Neural cell (in vitro differentiated cells): ENCODE data around the gene IFIT2. TPM values are rescaled to one million over a fixed set of nuclear protein-coding genes. Genes with fewer than 3 reads are reported as not detected.

Experiments
- H2AFZ ChIP-seq: fragments of 200-600, 300-800 bp; sonication (generic), shearing (Covaris generic); 2 replicates; pipeline ENCODE4 v1.6.0; 2014; ENCODE audit warnings: low read depth, mild to moderate bottlenecking, antibody characterized with exemption, low read length, moderate library complexity
- H3F3A ChIP-seq: fragments of 200-600 bp; shearing (Covaris generic); 2 replicates; pipeline ENCODE4 v1.6.1; 2016; ENCODE audit warnings: mild to moderate bottlenecking, moderate library complexity, mixed read lengths, antibody characterized with exemption, low read length; ENCODE audit not compliant: insufficient read depth, poor library complexity, severe bottlenecking
- H3K27ac ChIP-seq: fragments of 200-600, 300-800 bp; sonication (generic), shearing (Covaris generic); 2 replicates; pipeline ENCODE4 v1.5.1; 2014; ENCODE audit warnings: mild to moderate bottlenecking, low read length, moderate library complexity
- H3K27me3 ChIP-seq: fragments of 300-800, 200-600 bp; sonication (generic), shearing (Covaris generic); 2 replicates; pipeline ENCODE4 v1.6.0; 2014; ENCODE audit warnings: mild to moderate bottlenecking, low read depth, low read length, moderate library complexity; ENCODE audit not compliant: insufficient read depth
- H3K36me3 ChIP-seq: fragments of 300-800, 200-600 bp; sonication (generic), shearing (Covaris generic); 2 replicates; pipeline ENCODE4 v1.5.1; 2014; ENCODE audit warnings: mild to moderate bottlenecking, antibody characterized with exemption, low read length, moderate library complexity; ENCODE audit not compliant: insufficient read depth
- H3K4me2 ChIP-seq: fragments of 300-800, 200-600 bp; sonication (generic), shearing (Covaris generic); 2 replicates; pipeline ENCODE4 v1.6.0; 2014; ENCODE audit warnings: mild to moderate bottlenecking, low read length
- H3K4me3 ChIP-seq: fragments of 300-800, 200-600 bp; sonication (generic), shearing (Covaris generic); 2 replicates; pipeline ENCODE4 v1.5.1; 2014; ENCODE audit warnings: mild to moderate bottlenecking, low read length, moderate library complexity
- H3K79me2 ChIP-seq: fragments of 200-600 bp; shearing (Covaris generic); replicated peaks from 2 replicates; pipeline ENCODE4 v1.6.0; 2014; ENCODE audit warnings: mild to moderate bottlenecking, low read length, moderate library complexity; ENCODE audit not compliant: insufficient read depth
- H3K9ac ChIP-seq: fragments of 300-800, 200-600 bp; sonication (generic), shearing (Covaris generic); 2 replicates; pipeline ENCODE4 v1.6.1; 2016; ENCODE audit warnings: mild to moderate bottlenecking, low read length, mixed read lengths
- H3K9me2 ChIP-seq: fragments of 200-600 bp; shearing (Covaris generic); 2 replicates; pipeline ENCODE4 v1.6.1; 2016; ENCODE audit warnings: mild to moderate bottlenecking, low read length, mixed read lengths; ENCODE audit not compliant: insufficient read depth
- H3K9me3 ChIP-seq: fragments of 200-600, 300-800 bp; sonication (generic), shearing (Covaris generic); 2 replicates; pipeline ENCODE4 v1.6.1; 2016; ENCODE audit warnings: mild to moderate bottlenecking, mixed run types, low read length, moderate library complexity, mixed read lengths
- H4K20me1 ChIP-seq: fragments of 200-600 bp; shearing (Covaris generic); 2 replicates; pipeline ENCODE4 v1.6.1; 2016; ENCODE audit warnings: mild to moderate bottlenecking, mixed run types; ENCODE audit not compliant: insufficient read depth
- EP300 ChIP-seq: fragments of 450-650 bp; conservative IDR thresholded peaks from 2 replicates; pipeline ENCODE4 v1.6.1; 2014; ENCODE audit warnings: antibody characterized with exemption, mild to moderate bottlenecking, moderate library complexity; ENCODE audit not compliant: poor library complexity, severe bottlenecking
- EZH2 ChIP-seq: fragments of 200-600, 300-800 bp; shearing (Covaris generic), sonication (generic); IDR thresholded peaks from 2 replicates; pipeline ENCODE4 v1.6.1; 2014; ENCODE audit warnings: antibody characterized with exemption, low read length, borderline replicate concordance, mild to moderate bottlenecking; ENCODE audit not compliant: insufficient read depth, poor library complexity, severe bottlenecking
- MXI1 ChIP-seq: fragments of 450-650 bp; conservative IDR thresholded peaks from 2 replicates; pipeline ENCODE4 v1.6.1; 2014; ENCODE audit warnings: antibody characterized with exemption, mild to moderate bottlenecking; ENCODE audit not compliant: poor library complexity, severe bottlenecking
- POLR2AphosphoS5 ChIP-seq: IDR thresholded peaks from 2 replicates; pipeline ENCODE4 v1.6.1; 2012
- RAD21 ChIP-seq: fragments of 450-650 bp; conservative IDR thresholded peaks from 2 replicates; pipeline ENCODE4 v1.6.1; 2014; ENCODE audit warnings: antibody characterized with exemption, mild to moderate bottlenecking, moderate library complexity
- SMC3 ChIP-seq: fragments of 450-650 bp; conservative IDR thresholded peaks from 2 replicates; pipeline ENCODE4 v1.6.1; 2014; ENCODE audit warnings: antibody characterized with exemption, mild to moderate bottlenecking, moderate library complexity; ENCODE audit not compliant: poor library complexity
- TAF1 ChIP-seq: IDR thresholded peaks from 2 replicates; pipeline ENCODE4 v1.6.1; 2012; ENCODE audit warnings: low read depth
- polyA plus RNA-seq: library from polyadenylated mRNA; depleted of rRNA; stranded (reverse); fragments of >200 nt; gene quantifications from 2 replicates; pipeline ENCODE4 v1.2.3, GENCODE V29; 2014
- TF ChIP-seq, protein P1 (sequence below): IDR thresholded peaks from 2 replicates; pipeline ENCODE4 v1.6.1; 2012; ENCODE audit warnings: borderline replicate concordance
- TF ChIP-seq, protein P2 (sequence below): fragments of 450-650 bp; IDR thresholded peaks from 2 replicates; pipeline ENCODE4 v1.5.1; 2014; ENCODE audit warnings: antibody characterized with exemption, mild to moderate bottlenecking, moderate library complexity; ENCODE audit not compliant: poor library complexity, severe bottlenecking

The IFIT2 gene
- polyA plus RNA-seq, 1 donor from 2014 or later, result 0.26 TPM

DNA sequence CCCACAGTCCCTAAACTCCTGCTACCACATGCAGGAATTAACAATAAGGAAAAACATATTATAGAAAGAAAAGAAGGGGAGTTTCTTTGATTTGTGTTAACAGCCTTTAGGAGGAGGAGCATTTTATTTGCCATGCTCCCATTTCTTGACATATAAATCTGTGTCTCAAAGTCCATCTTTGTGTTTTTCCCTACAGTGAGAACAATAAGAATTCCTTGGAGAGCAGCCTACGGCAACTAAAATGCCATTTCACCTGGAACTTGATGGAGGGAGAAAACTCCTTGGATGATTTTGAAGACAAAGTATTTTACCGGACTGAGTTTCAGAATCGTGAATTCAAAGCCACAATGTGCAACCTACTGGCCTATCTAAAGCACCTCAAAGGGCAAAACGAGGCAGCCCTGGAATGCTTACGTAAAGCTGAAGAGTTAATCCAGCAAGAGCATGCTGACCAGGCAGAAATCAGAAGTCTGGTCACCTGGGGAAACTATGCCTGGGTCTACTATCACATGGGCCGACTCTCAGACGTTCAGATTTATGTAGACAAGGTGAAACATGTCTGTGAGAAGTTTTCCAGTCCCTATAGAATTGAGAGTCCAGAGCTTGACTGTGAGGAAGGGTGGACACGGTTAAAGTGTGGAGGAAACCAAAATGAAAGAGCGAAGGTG, 4.1 kb downstream of the IFIT2 start:
- no peak overlapping the region for H3K4me2 ChIP-seq
- H3K9ac ChIP-seq, result no peak overlapping the region
- no peaks in the 10 kb centered on the region for H3K9me2 ChIP-seq
- H4K20me1 ChIP-seq, result no peaks in the 10 kb centered on the region
- no peaks in the 10 kb centered on the region for H3K9me3 ChIP-seq
- H3F3A ChIP-seq, result no peaks in the 10 kb centered on the region
- H3K36me3 ChIP-seq, result no peaks in the 10 kb centered on the region
- no peak for TF ChIP-seq POLR2AphosphoS5
- TF ChIP-seq MXI1, result no peak
- no peak for TF ChIP-seq EP300
- TF ChIP-seq EZH2, result no peak
- TF ChIP-seq RAD21, result no peak
- TF ChIP-seq TAF1, result no peak
- TF ChIP-seq, protein P1, sequence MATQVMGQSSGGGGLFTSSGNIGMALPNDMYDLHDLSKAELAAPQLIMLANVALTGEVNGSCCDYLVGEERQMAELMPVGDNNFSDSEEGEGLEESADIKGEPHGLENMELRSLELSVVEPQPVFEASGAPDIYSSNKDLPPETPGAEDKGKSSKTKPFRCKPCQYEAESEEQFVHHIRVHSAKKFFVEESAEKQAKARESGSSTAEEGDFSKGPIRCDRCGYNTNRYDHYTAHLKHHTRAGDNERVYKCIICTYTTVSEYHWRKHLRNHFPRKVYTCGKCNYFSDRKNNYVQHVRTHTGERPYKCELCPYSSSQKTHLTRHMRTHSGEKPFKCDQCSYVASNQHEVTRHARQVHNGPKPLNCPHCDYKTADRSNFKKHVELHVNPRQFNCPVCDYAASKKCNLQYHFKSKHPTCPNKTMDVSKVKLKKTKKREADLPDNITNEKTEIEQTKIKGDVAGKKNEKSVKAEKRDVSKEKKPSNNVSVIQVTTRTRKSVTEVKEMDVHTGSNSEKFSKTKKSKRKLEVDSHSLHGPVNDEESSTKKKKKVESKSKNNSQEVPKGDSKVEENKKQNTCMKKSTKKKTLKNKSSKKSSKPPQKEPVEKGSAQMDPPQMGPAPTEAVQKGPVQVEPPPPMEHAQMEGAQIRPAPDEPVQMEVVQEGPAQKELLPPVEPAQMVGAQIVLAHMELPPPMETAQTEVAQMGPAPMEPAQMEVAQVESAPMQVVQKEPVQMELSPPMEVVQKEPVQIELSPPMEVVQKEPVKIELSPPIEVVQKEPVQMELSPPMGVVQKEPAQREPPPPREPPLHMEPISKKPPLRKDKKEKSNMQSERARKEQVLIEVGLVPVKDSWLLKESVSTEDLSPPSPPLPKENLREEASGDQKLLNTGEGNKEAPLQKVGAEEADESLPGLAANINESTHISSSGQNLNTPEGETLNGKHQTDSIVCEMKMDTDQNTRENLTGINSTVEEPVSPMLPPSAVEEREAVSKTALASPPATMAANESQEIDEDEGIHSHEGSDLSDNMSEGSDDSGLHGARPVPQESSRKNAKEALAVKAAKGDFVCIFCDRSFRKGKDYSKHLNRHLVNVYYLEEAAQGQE, result no peak
- TF ChIP-seq SMC3, result no peak
- TF ChIP-seq, protein P2, sequence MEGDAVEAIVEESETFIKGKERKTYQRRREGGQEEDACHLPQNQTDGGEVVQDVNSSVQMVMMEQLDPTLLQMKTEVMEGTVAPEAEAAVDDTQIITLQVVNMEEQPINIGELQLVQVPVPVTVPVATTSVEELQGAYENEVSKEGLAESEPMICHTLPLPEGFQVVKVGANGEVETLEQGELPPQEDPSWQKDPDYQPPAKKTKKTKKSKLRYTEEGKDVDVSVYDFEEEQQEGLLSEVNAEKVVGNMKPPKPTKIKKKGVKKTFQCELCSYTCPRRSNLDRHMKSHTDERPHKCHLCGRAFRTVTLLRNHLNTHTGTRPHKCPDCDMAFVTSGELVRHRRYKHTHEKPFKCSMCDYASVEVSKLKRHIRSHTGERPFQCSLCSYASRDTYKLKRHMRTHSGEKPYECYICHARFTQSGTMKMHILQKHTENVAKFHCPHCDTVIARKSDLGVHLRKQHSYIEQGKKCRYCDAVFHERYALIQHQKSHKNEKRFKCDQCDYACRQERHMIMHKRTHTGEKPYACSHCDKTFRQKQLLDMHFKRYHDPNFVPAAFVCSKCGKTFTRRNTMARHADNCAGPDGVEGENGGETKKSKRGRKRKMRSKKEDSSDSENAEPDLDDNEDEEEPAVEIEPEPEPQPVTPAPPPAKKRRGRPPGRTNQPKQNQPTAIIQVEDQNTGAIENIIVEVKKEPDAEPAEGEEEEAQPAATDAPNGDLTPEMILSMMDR, result no peak
- no peak overlapping the region for H3K4me3 ChIP-seq
- no peak overlapping the region for H3K27ac ChIP-seq
- H3K27me3 ChIP-seq, result no peaks in the 10 kb centered on the region
- no peak overlapping the region for H2AFZ ChIP-seq
- no peaks in the 10 kb centered on the region for H3K79me2 ChIP-seq

DNA sequence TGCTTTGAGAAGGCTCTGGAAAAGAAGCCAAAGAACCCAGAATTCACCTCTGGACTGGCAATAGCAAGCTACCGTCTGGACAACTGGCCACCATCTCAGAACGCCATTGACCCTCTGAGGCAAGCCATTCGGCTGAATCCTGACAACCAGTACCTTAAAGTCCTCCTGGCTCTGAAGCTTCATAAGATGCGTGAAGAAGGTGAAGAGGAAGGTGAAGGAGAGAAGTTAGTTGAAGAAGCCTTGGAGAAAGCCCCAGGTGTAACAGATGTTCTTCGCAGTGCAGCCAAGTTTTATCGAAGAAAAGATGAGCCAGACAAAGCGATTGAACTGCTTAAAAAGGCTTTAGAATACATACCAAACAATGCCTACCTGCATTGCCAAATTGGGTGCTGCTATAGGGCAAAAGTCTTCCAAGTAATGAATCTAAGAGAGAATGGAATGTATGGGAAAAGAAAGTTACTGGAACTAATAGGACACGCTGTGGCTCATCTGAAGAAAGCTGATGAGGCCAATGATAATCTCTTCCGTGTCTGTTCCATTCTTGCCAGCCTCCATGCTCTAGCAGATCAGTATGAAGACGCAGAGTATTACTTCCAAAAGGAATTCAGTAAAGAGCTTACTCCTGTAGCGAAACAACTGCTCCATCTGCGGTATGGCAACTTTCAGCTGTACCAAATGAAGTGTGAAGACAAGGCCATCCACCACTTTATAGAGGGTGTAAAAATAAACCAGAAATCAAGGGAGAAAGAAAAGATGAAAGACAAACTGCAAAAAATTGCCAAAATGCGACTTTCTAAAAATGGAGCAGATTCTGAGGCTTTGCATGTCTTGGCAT, 4.8 kb downstream of the IFIT2 start:
- TF ChIP-seq SMC3 (no peak), TAF1 (no peak), EP300 (no peak), MXI1 (no peak), EZH2 (no peak), RAD21 (no peak)
- TF ChIP-seq, protein P2, result no peak
- TF ChIP-seq, protein P1, result no peak
- Histone ChIP-seq H3K4me2 (no peak overlapping the region), H3K27ac (no peak overlapping the region), H3K9ac (no peak overlapping the region), H3K36me3 (no peaks in the 10 kb centered on the region), H2AFZ (no peak overlapping the region), H3K79me2 (no peaks in the 10 kb centered on the region), H3K27me3 (no peaks in the 10 kb centered on the region), H3K9me2 (no peaks in the 10 kb centered on the region), H3K4me3 (no peak overlapping the region), H3F3A (no peaks in the 10 kb centered on the region), H3K9me3 (no peaks in the 10 kb centered on the region), H4K20me1 (no peaks in the 10 kb centered on the region)
